Mammary microvascular endothelial cell (primary cell): Measurements from ENCODE around the gene VTA1. TPM values are rescaled to one million over a fixed set of nuclear protein-coding genes. Genes with fewer than 3 reads are reported as not detected.

ENCODE experiments used
- total RNA-seq: library from RNA; depleted of rRNA; stranded (reverse); fragments of >200 nt; gene quantifications from 2 replicates; pipeline ENCODE4 v1.2.3, GENCODE V29; 2015

The VTA1 gene
- 51.9 and 52.5 TPM in 2 replicates for total RNA-seq

GRCh38 chr6:142146828-142147662 is at the start of gene VTA1, which contains the start of gene NMBR:
VTA1 (plus strand) TSS chr6:142147263; CDS start chr6:142147288, 25 bp downstream.
NMBR (minus strand) TSS chr6:142147122; CDS start chr6:142088658, 58,464 bp downstream.

GRCh38 chr6:142132625-142133024 is 14.4 kb upstream of the VTA1 start, which contains the start of gene GJE1:
GJE1 (plus strand) TSS chr6:142132925; CDS start chr6:142133159, 234 bp downstream.

Other genes with a start within 250 kb of the VTA1 start
- gene GJE1, start 14.3 kb upstream of the VTA1 start, total RNA-seq = not detected in 2 replicates
- not detected in 2 replicates for gene NMBR, start 141 bp upstream of the VTA1 start, total RNA-seq
- 48.6 and 49.5 TPM in 2 replicates for gene ADGRG6, start 154.7 kb downstream of the VTA1 start, total RNA-seq